ENCODE results near the gene PLEKHJ1.

- no peak for TF ChIP-seq POLR2AphosphoS5 (IDR thresholded peaks at IDR 0.05; ENCODE audit: low read depth, low read length)
- TF ChIP-seq POLR2A (IDR thresholded peaks at IDR 0.05; ENCODE audit: low read depth, low read length): no peak
These were observed 32.7 kb upstream of the PLEKHJ1 start for GRCh38 chr19:2268861-2269243.
